ENCODE data around the gene RAB17. TPM values are rescaled to one million over a fixed set of nuclear protein-coding genes. Genes with fewer than 3 reads are reported as not detected.
A peak's percentile ranks its signal among the peaks of the same experiment; 100 is the strongest.

Gene RAB17
- total RNA-seq, 1 experiment from 2014 or later: not detected

DNA sequence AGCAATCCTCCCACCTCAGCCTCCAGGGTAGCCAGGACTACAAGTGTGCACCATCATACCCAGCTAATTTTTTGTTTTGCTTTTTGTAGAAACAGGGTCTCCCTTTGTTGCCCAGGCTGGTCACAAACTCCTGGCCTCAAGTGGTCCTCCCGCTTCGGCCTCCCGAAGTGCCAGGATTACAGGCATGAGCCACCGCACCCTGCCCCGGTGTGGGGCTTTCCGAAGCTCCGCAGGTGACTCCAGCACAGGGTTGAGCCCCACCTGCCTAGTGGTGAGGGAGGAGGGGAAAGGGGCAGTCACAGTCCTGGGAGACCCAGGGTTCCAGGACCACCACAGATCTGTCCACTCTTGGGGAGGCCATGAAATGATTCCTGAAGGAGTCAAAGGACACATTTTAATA is 19.0 kb downstream of the RAB17 start:
- in situ Hi-C loops (cut with HindIII; ENCODE audit: low pct_unique_long_range_greater_than_20kb, low sequenced_read_pairs): no loop called here
- no peak for DNase-seq (ENCODE audit: low read depth)

DNA sequence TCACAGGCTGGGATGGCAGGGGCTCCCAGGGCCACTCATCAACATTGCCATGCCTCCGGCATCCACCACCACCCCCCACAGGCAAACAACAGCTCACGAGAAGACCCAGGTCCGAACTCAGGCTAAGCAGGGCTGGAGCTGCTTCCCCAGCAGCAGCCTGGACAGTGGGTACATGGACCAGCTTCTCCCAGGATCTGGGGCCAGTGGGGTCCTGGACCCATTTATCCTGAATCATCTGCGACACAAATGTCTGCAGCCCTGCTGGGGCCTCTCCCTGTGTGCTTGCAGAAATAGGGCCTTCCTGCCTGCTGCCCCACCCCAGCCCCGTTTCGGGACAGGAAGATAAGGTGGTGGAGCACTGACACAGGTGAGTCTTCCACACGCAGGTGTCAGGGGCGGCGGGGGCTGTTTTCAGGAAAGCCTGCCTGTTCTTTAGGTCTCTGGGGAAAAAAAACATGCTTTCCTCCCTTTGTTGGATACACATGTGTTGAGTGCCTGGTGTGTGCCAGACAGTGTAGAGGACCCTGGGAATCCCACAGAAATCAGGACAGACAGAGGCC is 19.7 kb downstream of the RAB17 start:
- in situ Hi-C loops (cut with HindIII; ENCODE audit: low pct_unique_long_range_greater_than_20kb, low sequenced_read_pairs): no loop called here
- DNase-seq (ENCODE audit: low read depth): no peak

DNA sequence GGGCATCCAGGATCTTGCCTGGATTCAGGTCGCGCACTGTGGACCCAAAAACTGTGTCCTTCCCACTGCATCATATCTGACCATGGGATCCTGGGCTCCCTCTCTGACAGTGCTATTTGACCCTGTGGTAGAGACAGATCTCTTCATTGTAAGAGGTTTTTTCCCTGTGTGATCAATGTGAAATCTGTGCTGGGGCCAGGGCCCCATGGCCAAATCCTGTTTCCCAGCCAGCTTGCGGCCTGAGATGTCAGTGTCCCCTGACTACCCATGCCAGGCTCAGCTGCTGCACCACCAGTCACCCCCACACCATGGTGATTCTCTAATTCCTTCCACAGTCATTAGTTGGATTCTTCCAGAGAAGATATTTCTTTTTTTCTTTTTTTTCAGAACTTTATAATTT is 20.6 kb downstream of the RAB17 start:
- no peak for DNase-seq (ENCODE audit: low read depth)
- in situ Hi-C loops (cut with HindIII; ENCODE audit: low pct_unique_long_range_greater_than_20kb, low sequenced_read_pairs): no loop called here

DNA sequence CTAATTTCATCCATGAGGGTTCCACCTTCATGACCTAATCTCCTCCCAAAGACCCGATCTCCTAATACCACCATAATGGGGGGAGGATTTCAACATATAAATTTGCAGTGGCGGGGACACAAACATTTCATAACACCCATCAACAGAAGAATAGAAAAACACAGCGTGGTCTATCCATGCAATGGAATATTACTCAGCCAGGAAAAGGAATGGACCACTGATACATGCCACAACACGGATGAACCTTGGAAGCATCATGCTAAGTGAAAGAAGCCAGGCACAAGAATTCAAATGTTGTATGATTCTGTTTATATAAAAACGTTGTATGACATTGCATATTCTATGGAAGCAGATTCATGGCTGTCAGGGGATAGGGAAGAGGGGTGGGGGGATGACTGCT is 21.5 kb downstream of the RAB17 start:
- in situ Hi-C loops (cut with HindIII; ENCODE audit: low pct_unique_long_range_greater_than_20kb, low sequenced_read_pairs): no loop called here
- DNase-seq (ENCODE audit: low read depth): no peak

DNA sequence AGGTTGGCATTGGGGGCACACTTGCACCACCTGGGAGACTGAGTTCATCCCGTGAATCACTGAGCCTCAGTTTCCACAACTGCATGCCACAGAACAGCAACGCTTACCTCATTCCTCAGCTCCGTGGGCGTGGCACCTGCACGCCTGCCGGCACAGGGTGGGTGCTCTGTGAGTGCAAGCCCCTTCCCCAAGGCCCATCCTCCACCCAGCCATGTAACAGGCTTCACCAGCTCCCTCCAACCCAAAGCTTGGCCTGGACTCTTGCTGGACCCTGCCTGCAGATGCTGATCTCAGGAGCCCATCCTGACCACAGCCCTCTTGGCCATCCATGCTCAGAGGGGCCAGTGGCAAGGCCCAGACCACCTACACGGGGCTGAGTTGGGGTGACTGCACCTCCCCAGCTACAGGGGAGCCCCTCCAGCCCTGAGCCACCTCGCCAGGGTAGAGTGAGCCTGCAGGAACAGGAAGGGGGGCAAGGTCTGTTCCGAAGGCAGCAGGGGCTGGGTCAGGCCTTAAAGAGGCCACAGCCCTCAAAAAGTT is 22.3 kb downstream of the RAB17 start:
- DNase-seq (ENCODE audit: low read depth): no peak
- in situ Hi-C loops (cut with HindIII; ENCODE audit: low pct_unique_long_range_greater_than_20kb, low sequenced_read_pairs): no loop called here

DNA sequence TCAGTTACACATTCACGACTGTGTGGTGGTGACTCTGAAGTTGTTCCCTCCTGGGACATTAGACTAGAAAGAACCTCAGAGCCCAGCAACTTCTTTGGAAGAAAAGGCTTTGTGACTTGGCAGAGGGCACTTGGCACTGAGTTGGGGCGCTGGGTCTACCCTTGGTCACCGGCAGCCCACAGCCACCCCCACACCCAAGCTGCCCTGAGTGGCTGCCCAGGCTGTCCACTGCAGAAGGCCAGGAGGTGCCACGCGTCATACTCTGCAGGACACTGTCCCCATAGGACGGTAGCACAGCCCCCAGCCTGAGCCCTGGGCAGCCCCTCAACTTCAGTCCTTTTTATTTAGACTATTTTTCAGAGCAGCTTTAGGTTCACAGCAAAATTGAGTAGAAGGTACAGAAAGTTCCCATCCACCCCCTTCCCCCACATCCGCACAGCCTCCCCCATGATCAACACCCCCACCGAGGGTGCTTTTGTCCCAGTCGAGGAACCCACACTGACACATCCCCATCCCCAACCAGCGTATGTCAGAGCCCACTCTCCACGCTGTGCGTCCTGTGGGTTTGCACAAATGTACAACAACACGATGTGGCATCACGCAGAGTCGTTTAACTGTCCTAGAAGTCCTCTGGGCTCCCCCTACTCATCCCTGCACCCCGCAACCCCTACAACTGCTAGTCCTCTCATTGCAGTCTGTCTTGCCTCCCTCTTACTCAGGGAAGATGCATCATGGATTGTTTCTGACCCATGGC is 23.1 kb downstream of the RAB17 start:
- in situ Hi-C loops (cut with HindIII; ENCODE audit: low pct_unique_long_range_greater_than_20kb, low sequenced_read_pairs): no loop called here
- no peak for DNase-seq (ENCODE audit: low read depth)

DNA sequence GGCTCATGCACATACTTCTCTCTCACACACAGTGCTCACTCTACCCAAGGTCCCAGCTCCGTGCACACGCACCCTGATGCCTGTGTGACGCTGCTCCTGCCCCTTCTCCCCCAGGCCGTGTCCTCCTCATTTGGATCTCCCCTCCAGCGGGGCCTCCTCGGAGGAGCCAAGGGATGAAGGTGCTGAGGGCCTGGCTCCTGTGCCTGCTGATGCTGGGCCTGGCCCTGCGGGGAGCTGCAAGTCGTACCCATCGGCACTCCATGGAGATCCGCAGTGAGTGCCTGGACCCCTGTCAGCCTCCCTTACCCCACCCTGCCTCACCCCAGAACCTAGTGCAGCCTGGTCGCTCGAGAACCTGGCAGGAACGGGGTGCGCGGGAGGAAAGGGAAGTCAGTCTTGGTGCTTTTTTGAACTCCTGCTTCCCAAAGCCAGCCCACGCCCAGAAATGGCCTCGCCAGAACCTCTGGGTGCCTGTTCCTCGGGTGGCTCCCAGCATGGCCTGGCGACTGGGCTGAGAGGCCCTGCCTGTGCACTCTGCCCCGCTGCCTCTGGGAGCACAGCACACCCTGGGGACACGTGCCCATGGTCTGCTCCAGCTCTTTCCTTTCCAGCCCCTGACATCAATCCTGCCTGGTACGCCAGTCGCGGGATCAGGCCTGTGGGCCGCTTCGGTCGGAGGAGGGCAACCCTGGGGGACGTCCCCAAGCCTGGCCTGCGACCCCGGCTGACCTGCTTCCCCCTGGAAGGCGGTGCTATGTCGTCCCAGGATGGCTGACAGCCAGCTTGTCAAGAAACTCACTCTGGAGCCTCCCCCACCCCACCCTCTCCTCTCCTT is 23.9 kb downstream of the RAB17 start, which contains the start of gene PRLH:
Gene PRLH (plus strand): TSS at position 174 of the 835 bp plus-strand sequence. CDS start 0 bp downstream, at position 174.
- in situ Hi-C loops (cut with HindIII; ENCODE audit: low pct_unique_long_range_greater_than_20kb, low sequenced_read_pairs): no loop called here

DNA sequence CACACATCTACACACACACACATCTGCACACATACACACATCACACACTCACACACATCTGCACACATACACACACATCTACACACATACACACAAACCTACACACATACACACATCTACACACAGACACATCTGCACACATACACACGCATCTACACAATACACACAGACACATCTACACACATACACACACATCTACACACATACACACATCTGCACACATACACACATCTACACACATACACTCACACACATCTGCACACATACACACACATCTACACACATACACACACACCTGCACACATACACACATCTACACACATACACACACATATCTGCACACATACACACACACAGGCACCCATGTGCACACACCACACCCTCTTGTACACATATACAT is 24.6 kb downstream of the RAB17 start:
- in situ Hi-C loops (cut with HindIII; ENCODE audit: low pct_unique_long_range_greater_than_20kb, low sequenced_read_pairs): no loop called here
- DNase-seq (ENCODE audit: low read depth): no peak

More for the DNA sequence above, 23.9 kb downstream of the RAB17 start, which contains the start of gene PRLH:
- DNase-seq (ENCODE audit: low read depth): no peak

DNA sequence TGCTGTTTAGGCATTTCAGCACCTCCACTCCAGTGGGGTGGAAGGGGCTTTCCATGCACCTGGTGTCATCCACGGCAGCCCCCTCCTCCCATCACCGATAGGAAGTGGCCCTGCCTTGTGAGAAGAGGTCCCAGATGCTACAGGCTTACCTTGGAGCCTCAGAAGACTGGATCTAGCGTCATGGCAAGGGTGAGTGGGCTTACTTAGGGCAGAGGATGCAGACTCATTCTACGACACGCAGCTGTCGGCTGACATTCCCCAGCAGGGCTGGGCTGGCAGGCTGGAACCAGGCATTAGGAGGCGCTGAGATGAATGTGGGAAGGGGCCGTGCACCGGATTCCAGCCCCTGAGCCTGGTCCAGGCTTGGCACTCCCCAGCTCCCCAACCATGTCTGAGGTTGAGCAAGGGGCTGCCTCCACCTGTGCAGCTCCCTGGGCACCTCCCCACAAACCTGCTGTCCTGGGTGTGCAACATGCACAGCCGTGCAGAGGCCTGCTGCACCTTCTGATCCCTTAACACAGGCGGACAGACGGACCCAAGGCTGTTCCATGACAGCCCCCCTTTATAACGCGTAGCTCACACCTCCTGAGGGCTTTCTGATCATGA is 25.9 kb downstream of the RAB17 start:
- in situ Hi-C loops (cut with HindIII; ENCODE audit: low pct_unique_long_range_greater_than_20kb, low sequenced_read_pairs): no loop called here
- no peak for DNase-seq (ENCODE audit: low read depth)

DNA sequence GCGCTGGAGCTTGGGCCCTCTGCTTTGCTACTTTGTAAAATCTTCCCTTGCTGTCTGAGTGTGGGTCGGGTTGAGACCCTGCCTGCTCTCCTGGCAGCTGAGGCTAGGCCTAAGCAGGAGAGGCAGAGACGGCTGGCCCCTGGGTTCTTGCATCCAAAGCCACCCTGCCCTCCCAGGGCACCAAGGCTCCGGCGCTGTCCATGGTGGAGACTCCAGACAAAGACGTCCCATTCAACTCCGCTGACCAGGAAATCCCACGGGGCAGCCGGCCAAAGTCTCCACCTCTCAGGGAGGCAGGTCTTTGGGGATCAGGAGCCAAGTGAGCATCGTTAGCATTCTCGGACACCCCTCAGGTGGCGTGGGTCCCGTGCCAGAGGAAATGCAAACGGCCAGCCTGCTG is 26.7 kb downstream of the RAB17 start:
- in situ Hi-C loops (cut with HindIII; ENCODE audit: low pct_unique_long_range_greater_than_20kb, low sequenced_read_pairs): no loop called here
- DNase-seq (ENCODE audit: low read depth): no peak

DNA sequence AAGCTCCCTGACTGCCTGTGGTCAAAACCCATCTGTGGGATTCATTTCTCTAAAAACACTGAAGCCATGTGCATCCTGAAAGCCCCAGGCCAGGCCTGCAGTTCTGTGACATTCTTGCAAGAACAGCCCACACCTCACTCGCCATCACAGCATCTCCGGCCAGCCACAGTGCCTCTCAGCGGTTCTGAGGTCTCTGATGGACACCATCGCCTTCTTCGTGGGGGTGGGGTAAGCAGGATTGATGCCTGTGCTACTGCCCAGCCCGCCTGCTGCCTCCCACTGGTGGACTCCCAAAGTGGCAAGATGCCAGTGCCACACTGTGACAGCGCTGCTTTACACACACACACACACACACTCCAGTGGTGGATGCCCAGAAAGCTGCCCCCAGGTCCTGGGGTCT is 29.3 kb downstream of the RAB17 start:
- no peak for DNase-seq (ENCODE audit: low read depth)
- in situ Hi-C loops (cut with HindIII; ENCODE audit: low pct_unique_long_range_greater_than_20kb, low sequenced_read_pairs): no loop called here

DNA sequence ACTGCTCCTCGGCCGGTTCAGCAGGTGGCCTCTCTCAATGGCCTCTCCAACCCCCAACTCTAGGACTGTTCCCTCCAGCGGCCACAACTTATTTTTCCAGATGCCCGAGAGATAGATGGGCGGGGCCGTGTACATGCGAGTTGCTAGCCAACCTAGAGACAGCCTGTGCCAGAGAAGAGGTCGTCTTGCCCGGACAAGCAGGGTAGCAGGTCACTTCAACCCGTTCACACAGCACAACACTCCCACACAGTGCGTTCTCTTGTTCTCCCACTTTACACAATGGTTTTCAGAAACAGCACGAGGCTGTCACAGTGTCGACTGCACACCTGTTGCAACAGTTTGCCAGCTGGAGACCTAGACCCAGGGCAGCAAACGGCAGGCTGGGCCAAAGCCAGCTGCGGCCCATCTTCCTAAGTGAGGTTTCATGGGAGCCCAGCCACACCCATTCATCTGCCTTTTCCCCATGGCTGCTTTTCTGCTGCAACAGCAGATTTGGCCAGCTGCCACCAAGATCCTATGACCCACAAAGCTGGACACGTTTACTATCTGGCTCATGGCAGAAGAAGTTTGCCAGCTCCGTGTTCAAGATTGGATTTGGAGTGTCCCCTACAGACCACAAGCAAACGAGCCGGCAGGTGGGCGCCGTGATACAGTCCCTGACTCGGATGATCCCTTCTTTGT is 31.4 kb downstream of the RAB17 start:
- in situ Hi-C loops (cut with HindIII; ENCODE audit: low pct_unique_long_range_greater_than_20kb, low sequenced_read_pairs): no loop called here

DNA sequence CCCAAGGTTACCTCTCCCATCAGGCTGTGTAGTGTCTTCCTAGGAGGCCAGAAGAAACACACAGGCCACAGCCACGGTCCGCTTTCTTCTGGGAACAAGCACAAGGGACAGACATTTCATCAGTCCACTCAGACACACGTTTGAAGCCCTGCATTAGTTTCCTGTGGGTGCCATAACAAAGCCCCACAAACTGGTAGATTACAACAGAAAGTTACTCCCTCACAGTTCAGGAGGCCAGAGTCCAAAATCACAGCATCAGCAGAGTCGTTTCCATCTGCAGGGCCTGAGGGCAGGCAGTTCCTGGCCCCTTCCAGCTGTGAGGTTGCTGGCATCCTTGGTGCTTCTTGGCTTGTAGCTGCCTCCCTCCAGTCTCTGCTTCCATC is 32.9 kb downstream of the RAB17 start:
- in situ Hi-C loops (cut with HindIII; ENCODE audit: low pct_unique_long_range_greater_than_20kb, low sequenced_read_pairs): no loop called here
- no peak for DNase-seq (ENCODE audit: low read depth)

More for the DNA sequence above, 31.4 kb downstream of the RAB17 start:
- DNase-seq (ENCODE audit: low read depth): peak; percentile 43

DNA sequence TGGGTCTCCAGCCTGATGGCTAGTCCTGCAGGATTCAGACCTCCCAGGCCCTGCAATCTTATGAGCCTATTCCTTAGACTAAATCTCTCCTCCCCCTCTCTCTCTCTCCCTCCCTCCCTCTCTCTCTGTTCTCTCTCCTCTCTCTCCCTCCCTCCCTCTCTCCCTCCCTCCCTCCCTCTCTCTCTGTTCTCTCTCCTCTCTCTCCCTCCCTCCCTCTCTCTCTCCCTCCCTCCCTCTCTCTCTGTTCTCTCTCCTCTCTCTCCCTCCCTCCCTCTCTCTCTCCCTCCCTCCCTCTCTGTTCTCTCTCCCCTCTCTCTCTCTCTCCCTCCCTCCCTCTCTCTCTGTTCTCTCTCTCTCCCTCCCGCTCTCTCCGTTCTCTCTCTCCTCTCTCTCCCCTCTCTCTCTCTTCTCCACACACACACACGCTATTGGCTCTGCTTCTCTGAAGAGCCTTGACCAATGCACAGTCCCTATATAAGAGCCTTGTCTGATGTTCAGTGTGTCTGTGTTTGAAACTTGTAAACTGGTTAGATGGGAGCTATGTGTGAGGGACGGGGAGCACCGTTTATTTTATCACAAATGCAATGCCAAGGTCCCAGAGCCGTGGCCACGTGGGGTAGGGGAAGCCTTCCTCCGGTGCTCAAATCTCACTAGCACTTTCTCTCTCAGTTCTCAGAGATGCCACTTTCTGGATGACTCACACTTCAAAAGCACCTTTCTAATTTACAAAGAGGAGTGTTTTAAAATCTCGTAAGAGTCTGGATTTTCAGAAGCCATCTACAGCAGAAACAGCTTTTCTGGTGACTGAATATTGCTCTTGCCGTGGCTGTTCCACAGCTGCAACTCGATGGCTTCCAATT is 33.5 kb downstream of the RAB17 start:
- in situ Hi-C loops (cut with HindIII; ENCODE audit: low pct_unique_long_range_greater_than_20kb, low sequenced_read_pairs): no loop called here
- DNase-seq (ENCODE audit: low read depth): no peak

DNA sequence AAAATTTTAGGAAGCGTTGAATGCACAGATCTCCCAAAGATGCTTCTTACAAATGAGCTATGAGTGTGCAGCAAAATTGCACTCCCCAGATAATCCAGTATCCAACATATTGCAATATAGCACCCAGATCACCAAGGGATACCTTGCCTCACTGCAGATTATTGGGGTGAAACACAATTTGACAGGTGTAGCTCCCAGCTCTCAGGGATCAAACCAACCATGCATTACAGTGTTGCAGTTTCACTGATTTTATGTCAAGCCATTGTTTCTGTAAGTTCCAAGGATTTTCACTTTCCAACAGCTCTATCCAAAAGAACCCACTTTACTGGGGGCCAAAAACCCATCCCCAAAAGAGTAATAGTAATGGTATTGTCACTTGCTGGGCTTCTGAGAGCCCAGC is 35.0 kb downstream of the RAB17 start:
- DNase-seq (ENCODE audit: low read depth): no peak
- in situ Hi-C loops (cut with HindIII; ENCODE audit: low pct_unique_long_range_greater_than_20kb, low sequenced_read_pairs): no loop called here

DNA sequence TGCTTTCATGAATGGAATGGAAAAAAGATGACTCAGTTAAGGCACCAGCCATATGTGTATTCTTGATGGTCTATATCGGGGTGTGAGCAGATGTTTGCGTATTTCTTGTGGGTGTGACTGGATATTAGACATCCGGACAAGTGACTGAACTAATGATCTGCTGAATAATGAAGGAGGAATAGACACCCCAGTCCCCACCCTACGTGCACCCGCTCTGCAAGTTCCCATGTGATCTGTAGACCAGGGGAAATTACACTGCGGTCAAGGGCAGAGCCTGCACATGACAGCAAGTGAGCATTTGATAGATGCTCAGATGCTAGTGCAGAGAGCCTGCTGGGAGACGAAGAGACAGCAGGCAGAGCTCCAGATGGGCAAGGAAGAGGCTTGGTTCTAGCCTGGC is 36.6 kb downstream of the RAB17 start:
- DNase-seq (ENCODE audit: low read depth): no peak
- in situ Hi-C loops (cut with HindIII; ENCODE audit: low pct_unique_long_range_greater_than_20kb, low sequenced_read_pairs): no loop called here

DNA sequence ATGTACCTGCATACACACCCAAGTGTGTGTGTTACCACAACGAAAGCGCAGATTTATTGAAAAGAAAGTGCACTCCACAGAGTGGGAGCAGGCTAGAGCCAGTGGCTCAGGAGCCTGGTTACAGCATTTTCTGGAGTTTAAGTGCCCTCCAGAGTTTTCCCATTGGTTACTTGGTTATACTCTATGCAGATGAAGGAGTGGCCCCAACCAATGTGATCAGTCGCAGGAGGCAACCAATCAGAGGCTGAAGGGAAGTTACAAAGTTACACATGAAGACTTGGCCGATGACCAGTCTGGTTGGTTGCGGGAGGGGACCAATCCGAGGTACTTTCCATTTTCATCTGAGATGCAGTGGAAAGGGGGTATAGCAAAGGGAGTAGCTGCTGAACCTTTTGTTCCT is 37.6 kb downstream of the RAB17 start:
- in situ Hi-C loops (cut with HindIII; ENCODE audit: low pct_unique_long_range_greater_than_20kb, low sequenced_read_pairs): no loop called here
- no peak for DNase-seq (ENCODE audit: low read depth)
